Peyer's patch (tissue), 4 donors: ENCODE data around the gene KPNA2. TPM values are rescaled to one million over a fixed set of nuclear protein-coding genes. Genes with fewer than 3 reads are reported as not detected.
"Not testable (repeated sequence)": the region's sequence is repeated elsewhere in the genome, so short reads cannot be mapped to it uniquely, and the experiment has no call there.

ENCODE experiments used
- DNase-seq, 3 donors: peaks; one replicate each; pipeline ENCODE4 v3.0.0-alpha.2; 2017 to 2019
- H3K27ac ChIP-seq, 4 donors: fragments of 200-600 bp; sonication (generic); one replicate each; pipeline ENCODE4 v1.5.1; 2016 to 2019
- H3K27me3 ChIP-seq, 2 donors: fragments of 200-600 bp; sonication (generic); one replicate each; pipeline ENCODE4 v1.5.1; 2019
- H3K36me3 ChIP-seq, 3 donors: fragments of 200-600 bp; sonication (generic); one replicate each; pipeline ENCODE4 v1.5.1; 2016 to 2019
- H3K4me1 ChIP-seq, 4 donors: fragments of 200-600 bp; sonication (generic); one replicate each; pipeline ENCODE4 v1.5.1; 2016 to 2019
- H3K4me3 ChIP-seq, 4 donors: fragments of 200-600 bp; sonication (generic); 1 replicate in 3 of 4; 2 replicates in 1 of 4; pipeline ENCODE4 v1.5.1; 2016 to 2019; ENCODE audit warnings: mild to moderate bottlenecking in 1 of 4
- H3K9me3 ChIP-seq, 4 donors: fragments of 200-600 bp; sonication (generic); one replicate each; pipeline ENCODE4 v1.5.1; 2016 to 2019; ENCODE audit warnings: mild to moderate bottlenecking in 1 of 4
- POLR2A ChIP-seq, 2 donors: fragments of 450-650 bp; IDR thresholded peaks; one replicate each; pipeline ENCODE4 v1.5.1; 2017; ENCODE audit warnings: antibody characterized with exemption in 2 of 2, mild to moderate bottlenecking in 2 of 2, moderate library complexity in 2 of 2
- total RNA-seq, 4 donors: library from RNA; depleted of rRNA; stranded (reverse); fragments of >200 nt; gene quantifications; one replicate each; pipeline ENCODE4 v1.1.0, GENCODE V29; 2016
- TF ChIP-seq, protein P1 (sequence below), 6 experiments: fragments of 450-650 bp in 4 of 6; fragments of 200-600 bp in 2 of 6; sonication (generic) in 1 of 6; IDR thresholded peaks; one replicate each; pipeline ENCODE4 v1.5.1; 2017 to 2019; ENCODE audit warnings: antibody characterized with exemption in 6 of 6, mild to moderate bottlenecking in 3 of 6, moderate library complexity in 1 of 6

Gene KPNA2
- total RNA-seq, 4 donors from 2014 or later: 11.7 to 21.5 (median 15.2) TPM

DNA sequence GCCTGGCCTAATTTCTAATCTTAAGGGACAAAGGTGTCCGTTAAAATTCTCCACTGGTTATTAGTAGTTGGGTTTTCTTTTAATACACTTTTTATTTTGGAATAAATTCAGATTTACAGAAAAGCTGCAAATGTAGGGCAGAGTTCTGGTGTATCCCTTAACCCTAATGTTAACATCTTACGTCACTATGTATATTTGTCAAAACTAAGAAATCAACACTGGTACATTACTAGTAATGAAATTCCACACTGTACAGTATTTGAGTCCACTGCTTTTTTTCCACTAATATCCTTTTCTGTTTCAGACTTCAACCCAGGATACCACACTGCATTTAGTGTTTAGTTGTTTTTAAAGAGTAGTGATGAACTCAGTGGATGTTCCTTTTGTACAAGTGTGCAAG, 18.7 kb upstream of the KPNA2 start:
- Histone ChIP-seq H3K4me1 (peaks cover 0 to 5% (median 3%) of the 10 kb centered on the region in 4 donors), H3K27ac (no peak overlapping the region), H3K9me3 (no peaks in the 10 kb centered on the region), H3K36me3 (no peaks in the 10 kb centered on the region), H3K4me3 (no peak overlapping the region), H3K27me3 (no peaks in the 10 kb centered on the region)
- TF ChIP-seq, protein P1, sequence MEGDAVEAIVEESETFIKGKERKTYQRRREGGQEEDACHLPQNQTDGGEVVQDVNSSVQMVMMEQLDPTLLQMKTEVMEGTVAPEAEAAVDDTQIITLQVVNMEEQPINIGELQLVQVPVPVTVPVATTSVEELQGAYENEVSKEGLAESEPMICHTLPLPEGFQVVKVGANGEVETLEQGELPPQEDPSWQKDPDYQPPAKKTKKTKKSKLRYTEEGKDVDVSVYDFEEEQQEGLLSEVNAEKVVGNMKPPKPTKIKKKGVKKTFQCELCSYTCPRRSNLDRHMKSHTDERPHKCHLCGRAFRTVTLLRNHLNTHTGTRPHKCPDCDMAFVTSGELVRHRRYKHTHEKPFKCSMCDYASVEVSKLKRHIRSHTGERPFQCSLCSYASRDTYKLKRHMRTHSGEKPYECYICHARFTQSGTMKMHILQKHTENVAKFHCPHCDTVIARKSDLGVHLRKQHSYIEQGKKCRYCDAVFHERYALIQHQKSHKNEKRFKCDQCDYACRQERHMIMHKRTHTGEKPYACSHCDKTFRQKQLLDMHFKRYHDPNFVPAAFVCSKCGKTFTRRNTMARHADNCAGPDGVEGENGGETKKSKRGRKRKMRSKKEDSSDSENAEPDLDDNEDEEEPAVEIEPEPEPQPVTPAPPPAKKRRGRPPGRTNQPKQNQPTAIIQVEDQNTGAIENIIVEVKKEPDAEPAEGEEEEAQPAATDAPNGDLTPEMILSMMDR (IDR thresholded peaks at IDR 0.05): no peak
- TF ChIP-seq POLR2A (IDR thresholded peaks at IDR 0.05): no peak
- no peak for DNase-seq

DNA sequence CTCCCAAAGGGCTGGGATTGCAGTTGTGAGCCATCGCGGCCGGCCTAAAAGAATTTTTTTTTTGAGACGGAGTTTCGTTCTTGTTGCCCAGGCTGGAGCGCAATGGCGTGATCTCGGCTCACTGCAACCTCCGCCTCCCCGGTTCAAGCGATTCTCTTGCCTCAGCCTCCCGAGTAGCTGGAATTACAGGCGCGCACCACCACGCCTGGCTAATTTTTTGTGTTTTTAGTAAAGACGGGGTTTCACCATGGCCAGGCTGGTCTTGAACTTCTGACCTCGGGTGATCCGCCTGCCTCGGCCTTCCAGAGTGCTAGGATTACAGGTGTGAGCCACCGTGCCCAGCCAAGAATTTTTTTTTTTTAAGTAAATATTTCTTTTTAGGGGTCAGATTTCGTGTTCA, 17.0 kb upstream of the KPNA2 start:
- DNase-seq, H3K27me3 ChIP-seq, H3K27ac ChIP-seq, H3K36me3 ChIP-seq, H3K9me3 ChIP-seq, H3K4me3 ChIP-seq, H3K4me1 ChIP-seq: not testable (repeated sequence)

DNA sequence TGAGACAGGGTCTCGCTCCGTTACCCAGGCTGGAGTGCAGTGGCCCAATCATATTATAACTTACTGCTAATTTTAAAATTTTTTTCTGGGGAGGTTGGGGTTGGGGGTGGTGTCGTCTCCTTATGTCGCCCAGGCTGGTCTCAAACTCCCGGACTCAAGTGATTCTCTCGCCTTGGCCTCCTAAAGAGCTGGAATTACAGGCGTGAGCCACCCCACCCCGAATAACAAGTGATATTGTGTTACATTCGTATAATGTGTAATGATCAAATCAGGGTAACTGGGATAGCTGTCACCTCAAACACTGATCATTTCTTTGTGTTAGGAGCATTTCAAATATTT, 16.2 kb upstream of the KPNA2 start:
- Histone ChIP-seq H3K9me3 (no peaks in the 10 kb centered on the region), H3K36me3 (no peaks in the 10 kb centered on the region), H3K27me3 (no peaks in the 10 kb centered on the region), H3K4me1 (peaks cover 0 to 5% (median 3%) of the 10 kb centered on the region in 4 donors), H3K27ac (peak overlapping the region in 2 of 4 donors; percentile 81), H3K4me3 (peak overlapping the region in 2 of 4 donors; percentile 60 to 71)
- no peak for TF ChIP-seq POLR2A (IDR thresholded peaks at IDR 0.05)
- TF ChIP-seq, protein P1 (IDR thresholded peaks at IDR 0.05): no peak
- DNase-seq: no peak

DNA sequence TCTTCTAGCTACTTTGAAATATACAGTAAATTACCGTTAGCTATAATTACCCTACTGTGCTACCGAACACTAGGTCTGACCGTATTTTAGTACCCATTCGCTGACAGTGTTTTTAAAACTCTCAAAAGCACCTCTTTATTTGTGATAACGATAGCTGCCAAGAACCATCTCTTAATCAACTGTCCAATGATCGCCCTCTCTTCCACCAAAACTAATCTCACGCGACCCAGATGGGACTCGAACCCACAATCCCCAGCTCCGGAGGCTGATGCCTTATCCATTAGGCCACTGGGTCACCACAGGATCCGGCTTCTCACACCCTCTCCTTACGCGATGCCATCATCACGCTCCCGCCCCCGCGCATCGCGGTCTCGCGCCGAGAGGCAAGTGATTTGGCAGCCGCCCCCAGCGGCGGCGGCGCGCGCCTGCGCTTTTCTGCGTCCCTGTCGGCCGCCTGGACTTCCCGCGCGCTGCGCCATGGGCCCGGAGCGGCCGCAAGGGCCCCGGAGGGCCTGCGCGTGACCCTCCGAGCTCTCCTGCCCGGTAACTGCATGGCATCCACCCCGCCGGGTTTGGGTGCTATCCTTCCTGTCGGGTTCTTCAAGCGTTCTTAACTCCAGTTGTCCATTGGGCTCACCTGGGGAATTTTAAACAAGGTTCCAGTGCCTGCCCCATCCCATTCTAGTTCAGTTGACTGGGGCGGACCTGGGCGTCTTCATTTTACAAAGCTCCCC, 15.7 kb upstream of the KPNA2 start:
- Histone ChIP-seq H3K4me3 (peak overlapping the region; percentile 52 to 71 (median 62)), H3K9me3 (no peaks in the 10 kb centered on the region), H3K36me3 (no peaks in the 10 kb centered on the region), H3K27ac (peak overlapping the region; percentile 81 to 83 (median 82)), H3K27me3 (no peaks in the 10 kb centered on the region), H3K4me1 (peaks cover 0 to 5% (median 3%) of the 10 kb centered on the region in 4 donors)
- peak; percentile 93 to 99 (median 99) for DNase-seq
- TF ChIP-seq, protein P1 (IDR thresholded peaks at IDR 0.05): peak; percentile 29 to 80 (median 66)
- TF ChIP-seq POLR2A (IDR thresholded peaks at IDR 0.05): peak; percentile 50 to 56

DNA sequence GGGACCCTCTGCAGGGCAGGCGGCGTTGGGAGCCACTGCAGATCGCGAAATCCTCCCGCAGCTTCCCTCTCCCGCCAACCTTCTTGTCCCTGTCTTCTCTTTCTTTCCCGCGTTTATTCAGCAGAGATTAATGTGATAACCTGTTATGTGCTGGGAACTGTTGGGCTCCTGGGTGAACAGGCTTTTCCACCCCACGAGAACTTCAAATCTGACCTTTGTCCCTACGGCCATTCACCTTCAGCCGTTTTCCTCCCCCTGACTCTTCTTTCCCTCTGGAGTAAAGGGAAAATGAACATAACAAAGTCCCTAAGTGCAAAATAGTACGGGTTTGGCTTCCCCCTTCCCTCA, 15.2 kb upstream of the KPNA2 start:
- no peaks in the 10 kb centered on the region for H3K9me3 ChIP-seq
- no peak for DNase-seq
- no peaks in the 10 kb centered on the region for H3K36me3 ChIP-seq
- H3K27ac ChIP-seq: peak overlapping the region; percentile 81 to 83 (median 82)
- TF ChIP-seq, protein P1 (IDR thresholded peaks at IDR 0.05): no peak
- no peak for TF ChIP-seq POLR2A (IDR thresholded peaks at IDR 0.05)
- peaks cover 0 to 5% (median 3%) of the 10 kb centered on the region in 4 donors for H3K4me1 ChIP-seq
- H3K4me3 ChIP-seq: peak overlapping the region; percentile 52 to 71 (median 62)
- no peaks in the 10 kb centered on the region for H3K27me3 ChIP-seq

DNA sequence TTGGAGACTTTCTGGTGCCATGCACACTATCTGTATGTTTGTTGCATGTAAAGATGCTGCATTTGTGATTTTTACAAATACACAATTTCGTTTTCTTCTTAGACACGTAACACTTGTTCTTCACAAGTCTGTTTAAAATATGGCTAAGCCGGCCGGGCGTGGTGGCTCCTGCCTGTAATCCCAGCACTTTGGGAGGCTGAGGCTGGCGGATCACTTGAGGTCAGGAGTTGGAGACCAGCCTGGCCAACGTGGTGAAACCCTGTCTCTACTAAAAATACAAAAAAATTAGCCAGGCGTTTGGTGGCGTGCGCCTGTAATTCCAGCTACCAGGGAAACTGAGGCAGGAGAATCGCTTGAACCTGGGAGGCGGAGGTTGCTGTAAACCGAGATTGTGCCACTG, 14.7 kb upstream of the KPNA2 start:
- H3K27me3 ChIP-seq: not testable (repeated sequence)

More for the DNA sequence above, 14.7 kb upstream of the KPNA2 start:
- not testable (repeated sequence) for DNase-seq, H3K36me3 ChIP-seq, H3K4me1 ChIP-seq, H3K9me3 ChIP-seq
- Histone ChIP-seq H3K27ac (peak overlapping the region; percentile 81 to 83 (median 82)), H3K4me3 (peak overlapping the region in 3 of 4 donors; percentile 60 to 71 (median 63))
